Measurements from ENCODE around the gene DROSHA. TPM values are rescaled to one million over a fixed set of nuclear protein-coding genes. Genes with fewer than 3 reads are reported as not detected.

The DROSHA gene
- total and polyA plus RNA-seq, 10 of the 15 experiments (the other 5 are each of a cell fraction or from before 2014, with no cell fraction given), result 27.9 to 55.0 (median 37.6) TPM

GRCh38 chr5:31380049-31380448, 151.8 kb downstream of the DROSHA start:
- no peak overlapping the region for H2AFZ ChIP-seq (ENCODE audit: control insufficient read depth, low read depth, low read length)
- H3K4me2 ChIP-seq (ENCODE audit: control insufficient read depth, insufficient read depth), result no peak overlapping the region
- ATAC-seq, result no peak
- ChIA-PET SMC1A (ENCODE audit: uncharacterized antibody, unreplicated experiment) (no interaction called here), RAD21 (ENCODE audit: unreplicated experiment) (no interaction called here), POLR2A (no interaction called here), CTCF (no interaction called here)
- peaks cover 11% of the 10 kb centered on the region for H3K4me1 ChIP-seq (ENCODE audit: control insufficient read depth, insufficient read depth, low read length)
- no peaks in the 10 kb centered on the region for H3K79me2 ChIP-seq (ENCODE audit: control insufficient read depth, insufficient read depth, low read length)
- no peak for FAIRE-seq
- no peak overlapping the region for H3K4me3 ChIP-seq
- TF ChIP-seq ETV6 (conservative IDR thresholded peaks at IDR 0.05 in 1 of 2, IDR thresholded peaks at IDR 0.05 in 1 of 2; ENCODE audit: borderline replicate concordance in 1 of 2, low read depth in 1 of 2) (no peak), RAD51 (IDR thresholded peaks at IDR 0.05) (no peak)
- TF ChIP-seq, protein P1, sequence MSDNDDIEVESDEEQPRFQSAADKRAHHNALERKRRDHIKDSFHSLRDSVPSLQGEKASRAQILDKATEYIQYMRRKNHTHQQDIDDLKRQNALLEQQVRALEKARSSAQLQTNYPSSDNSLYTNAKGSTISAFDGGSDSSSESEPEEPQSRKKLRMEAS (IDR thresholded peaks at IDR 0.05; ENCODE audit: low read depth, low read length), result no peak
- in situ Hi-C loops (cut with MboI) (no loop called here), intact Hi-C loops (cut with micrococcal nuclease; ENCODE audit: unreplicated experiment) (no loop called here)
- H4K20me1 ChIP-seq (ENCODE audit: control insufficient read depth, insufficient read depth), result no peaks in the 10 kb centered on the region
- H3K9ac ChIP-seq (ENCODE audit: control insufficient read depth, insufficient read depth, low read length), result no peak overlapping the region
- H3K27ac ChIP-seq (ENCODE audit: control insufficient read depth, insufficient read depth), result no peak overlapping the region
- H3K27me3 ChIP-seq (replicated peaks in 1 of 2; ENCODE audit: control insufficient read depth in 2 of 2, insufficient read depth in 2 of 2, low read length in 1 of 2), result no peaks in the 10 kb centered on the region
- no peaks in the 10 kb centered on the region for H3K36me3 ChIP-seq (ENCODE audit: control insufficient read depth in 2 of 2, insufficient read depth in 2 of 2, low read length in 1 of 2)
- DNase-seq (ENCODE audit: low read depth, low spot score), result no peak
- BruUV-seq (replicated peaks), result no TSS peak
- no peaks in the 10 kb centered on the region for H3K9me3 ChIP-seq (replicated peaks; ENCODE audit: control insufficient read depth, insufficient read depth, low read length)
- 51% methylated on average over 4 of the region's 4 CpGs for WGBS (ENCODE audit: insufficient coverage, insufficient replicate concordance, low lambda C conversion rate, missing lambda C conversion rate)

GRCh38 chr5:31378838-31379237, 153.1 kb downstream of the DROSHA start:
- Histone ChIP-seq H3K4me3 (no peak overlapping the region), H3K36me3 (ENCODE audit: control insufficient read depth in 2 of 2, insufficient read depth in 2 of 2, low read length in 1 of 2) (no peaks in the 10 kb centered on the region), H3K9ac (ENCODE audit: control insufficient read depth, insufficient read depth, low read length) (no peak overlapping the region), H3K79me2 (ENCODE audit: control insufficient read depth, insufficient read depth, low read length) (no peaks in the 10 kb centered on the region), H3K4me2 (ENCODE audit: control insufficient read depth, insufficient read depth) (no peak overlapping the region), H3K4me1 (ENCODE audit: control insufficient read depth, insufficient read depth, low read length) (peaks cover 11% of the 10 kb centered on the region), H3K27ac (ENCODE audit: control insufficient read depth, insufficient read depth) (no peak overlapping the region), H4K20me1 (ENCODE audit: control insufficient read depth, insufficient read depth) (no peaks in the 10 kb centered on the region), H3K9me3 (replicated peaks; ENCODE audit: control insufficient read depth, insufficient read depth, low read length) (no peaks in the 10 kb centered on the region), H3K27me3 (replicated peaks in 1 of 2; ENCODE audit: control insufficient read depth in 2 of 2, insufficient read depth in 2 of 2, low read length in 1 of 2) (no peaks in the 10 kb centered on the region), H2AFZ (ENCODE audit: control insufficient read depth, low read depth, low read length) (no peak overlapping the region)
- intact Hi-C loops (cut with micrococcal nuclease; ENCODE audit: unreplicated experiment), result no loop called here
- 6% methylated on average over 7 of the region's 7 CpGs for WGBS (ENCODE audit: insufficient coverage, insufficient replicate concordance, low lambda C conversion rate, missing lambda C conversion rate)
- SMC1A ChIA-PET (ENCODE audit: uncharacterized antibody, unreplicated experiment), result no interaction called here
- DNase-seq (ENCODE audit: low read depth, low spot score) (no peak), ATAC-seq (no peak), FAIRE-seq (no peak)
- RAD21 ChIA-PET (ENCODE audit: unreplicated experiment), result no interaction called here
- CTCF ChIA-PET, result no interaction called here
- TF ChIP-seq HCFC1 (IDR thresholded peaks at IDR 0.05; ENCODE audit: low read length) (no peak), RUNX3 (IDR thresholded peaks at IDR 0.05; ENCODE audit: low read length) (peak; percentile 29; the same call in 1 of the 2 replicates)
- POLR2A ChIA-PET, result no interaction called here
- in situ Hi-C loops (cut with MboI), result no loop called here
- no TSS peak for BruUV-seq (replicated peaks)
